HG03135 (cell line): Measurements from ENCODE around the gene LIN9.
A peak's percentile ranks its signal among the peaks of the same experiment; 100 is the strongest.
"Not testable (repeated sequence)": the region's sequence is repeated elsewhere in the genome, so short reads cannot be mapped to it uniquely, and the experiment has no call there.

Experiments used
- ATAC-seq: cut with Tn5 transposase; IDR thresholded peaks from one replicate; pipeline ENCODE4 v1.9.1; 2021; ENCODE audit warnings: mild to moderate bottlenecking, moderate library complexity; ENCODE audit not compliant: unreplicated experiment

The LIN9 gene

DNA sequence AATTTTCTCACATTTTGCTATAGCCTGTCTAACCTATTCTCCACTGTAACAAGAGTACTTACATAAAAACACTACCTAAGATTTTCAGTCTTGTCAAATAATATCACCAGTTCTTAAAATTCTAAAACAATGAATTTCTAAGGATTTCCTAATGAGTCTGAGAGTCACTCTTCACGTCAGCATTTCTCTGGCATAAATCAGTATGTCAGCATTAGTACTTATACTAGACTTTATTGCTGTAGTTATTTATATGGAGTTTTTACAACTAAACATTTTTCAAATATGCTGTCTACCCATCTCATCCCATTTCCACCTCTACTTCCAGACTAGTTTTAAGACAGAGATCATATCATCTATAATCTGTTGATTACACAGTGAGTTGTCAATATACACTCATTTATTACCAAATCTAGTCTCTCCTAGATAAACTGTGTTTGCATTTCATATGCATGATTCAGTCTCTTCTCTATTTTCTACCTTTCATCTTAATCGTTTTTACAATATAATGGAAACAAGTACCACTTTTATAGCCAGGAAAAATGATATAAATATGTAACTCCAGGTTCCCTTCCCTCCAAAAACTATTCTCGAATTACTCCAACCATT lies 32.8 kb downstream of the LIN9 start:
- no peak for ATAC-seq

DNA sequence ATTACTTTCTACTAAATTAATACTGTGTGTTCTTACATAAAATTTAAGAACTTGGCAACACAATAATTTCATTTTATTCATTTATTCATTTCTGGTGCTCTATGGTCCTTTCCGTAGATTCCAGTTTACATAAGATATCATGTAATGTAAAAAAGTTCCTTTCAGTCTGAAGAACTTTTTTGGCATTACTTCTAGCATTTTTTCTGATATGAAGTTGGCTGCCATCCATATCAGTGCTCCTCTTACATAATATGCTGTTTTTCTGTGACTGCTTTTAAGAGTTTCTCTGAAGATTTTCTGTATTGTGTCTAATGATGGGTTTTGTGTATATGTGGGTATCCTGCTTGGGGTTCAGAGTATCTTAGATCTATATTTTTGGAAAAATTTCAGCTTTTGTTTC lies 34.8 kb downstream of the LIN9 start:
- no peak for ATAC-seq

DNA sequence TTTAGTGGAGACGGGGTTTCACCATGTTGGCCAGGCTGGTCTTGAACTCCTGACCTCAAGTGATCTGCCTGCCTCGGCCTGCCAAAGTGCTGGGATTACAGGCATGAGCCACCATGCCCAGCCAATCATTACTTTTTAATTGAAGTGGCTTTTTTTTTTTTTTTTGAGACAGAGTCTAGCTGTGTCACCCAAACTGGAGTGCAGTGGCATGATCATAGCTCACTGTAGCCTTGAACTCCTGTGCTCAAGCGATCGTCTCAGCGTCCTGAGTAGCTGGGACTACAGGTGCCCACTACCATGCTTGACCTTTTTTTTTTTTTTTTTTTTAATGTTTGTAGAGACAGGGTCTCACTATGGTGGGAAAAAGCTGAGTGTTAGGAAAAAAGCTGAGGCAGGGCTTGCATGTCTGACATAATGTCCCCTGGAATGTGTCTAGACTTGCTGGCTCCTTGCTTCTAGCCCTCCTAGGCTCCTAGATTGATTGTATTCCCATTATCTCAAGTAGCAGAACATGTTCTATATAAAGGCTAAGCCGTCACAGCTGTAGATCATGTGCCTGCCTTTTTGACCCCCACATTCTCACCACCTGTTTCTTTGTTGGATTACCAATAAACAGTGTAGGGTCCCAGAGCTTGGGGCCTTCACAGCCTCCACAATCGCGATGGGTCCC lies 36.6 kb downstream of the LIN9 start:
- ATAC-seq: not testable (repeated sequence)

DNA sequence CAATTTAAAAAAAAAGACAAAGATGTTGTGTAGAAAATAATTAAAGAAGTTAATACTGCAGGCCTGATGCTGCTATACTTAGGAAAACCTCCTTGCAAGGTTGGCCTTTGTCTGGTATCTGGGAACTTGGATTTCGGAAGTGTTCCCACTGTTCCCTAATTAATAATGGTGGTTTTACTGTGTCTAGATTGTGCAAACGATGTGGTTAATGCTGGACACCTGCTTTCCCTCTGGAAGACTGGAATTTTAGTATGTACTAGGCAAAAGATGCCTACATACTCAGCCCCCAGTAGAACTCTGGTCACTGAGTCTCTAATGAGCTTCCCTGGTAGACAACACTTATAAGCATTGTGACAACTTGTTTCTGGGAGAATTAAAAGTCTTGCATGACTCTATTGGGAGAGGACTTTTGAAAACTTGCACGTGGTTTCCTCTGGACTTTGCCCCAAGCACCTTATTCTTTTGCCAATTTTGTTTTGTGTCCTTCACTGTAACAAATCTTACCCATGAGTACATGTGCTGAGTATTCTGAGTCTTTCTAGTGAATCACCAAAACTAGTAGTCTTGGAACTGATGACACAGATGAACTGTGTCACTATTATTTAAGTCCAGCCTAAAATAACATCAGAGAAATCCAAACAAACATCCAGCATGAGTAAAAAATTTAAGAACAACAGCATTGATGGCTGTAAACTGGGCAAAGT lies 40.4 kb downstream of the LIN9 start:
- ATAC-seq: no peak

DNA sequence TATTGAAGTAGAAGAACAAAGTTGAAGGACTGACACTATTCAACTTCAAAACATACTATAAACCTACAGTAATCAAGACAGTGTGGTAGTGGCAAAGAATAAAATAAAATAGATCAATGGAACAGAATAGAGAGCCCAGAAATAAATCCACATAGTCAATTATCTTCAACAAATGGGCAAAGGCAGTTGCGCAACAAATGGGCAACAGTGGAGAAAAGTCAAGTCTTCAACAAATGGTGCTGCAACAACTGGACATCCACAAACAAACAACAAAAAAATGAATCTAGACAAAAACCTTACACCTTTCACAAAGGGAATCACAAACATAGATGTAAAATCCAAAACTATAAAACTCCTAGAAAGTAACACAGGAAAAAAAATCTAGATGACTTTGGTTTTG lies 47.1 kb downstream of the LIN9 start:
- ATAC-seq: no peak

DNA sequence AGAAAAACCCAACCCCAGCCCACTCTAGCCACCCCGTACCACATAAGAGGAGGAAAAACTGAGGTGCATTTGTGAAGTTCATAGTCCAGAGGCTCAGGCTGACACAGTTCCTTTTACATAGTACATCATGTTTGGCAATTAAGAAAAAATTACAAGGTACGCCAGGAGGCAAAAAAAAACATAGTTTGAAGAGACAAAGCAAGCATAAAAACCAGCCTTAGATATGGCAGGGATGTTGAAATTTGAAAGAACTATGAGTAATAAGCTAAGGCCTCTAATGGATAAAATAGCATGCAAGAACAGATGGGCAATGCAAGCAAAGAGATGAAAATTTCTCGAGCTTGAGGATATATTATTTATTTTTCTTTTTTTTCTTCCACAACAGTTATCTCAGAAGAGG lies 53.6 kb downstream of the LIN9 start:
- ATAC-seq: no peak

DNA sequence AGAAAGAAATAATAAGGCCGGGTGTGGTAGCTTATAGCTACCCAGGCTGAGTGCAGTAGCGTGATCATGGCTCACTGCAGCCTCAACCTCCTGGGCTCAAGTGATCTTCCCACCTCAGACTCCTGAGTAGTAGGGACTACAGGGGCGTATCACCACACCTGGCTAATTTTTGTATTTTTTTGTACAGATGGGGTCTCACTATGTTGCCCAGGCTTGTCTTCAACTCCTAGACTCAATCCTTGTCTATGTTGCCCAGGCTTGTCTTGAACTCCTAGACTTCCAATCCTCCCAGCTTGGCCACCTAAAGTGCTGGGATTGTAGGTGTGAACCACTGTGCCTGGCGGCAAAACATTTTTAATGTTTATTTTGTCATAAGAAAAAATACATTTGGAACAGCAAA lies 55.0 kb downstream of the LIN9 start:
- ATAC-seq: no peak

DNA sequence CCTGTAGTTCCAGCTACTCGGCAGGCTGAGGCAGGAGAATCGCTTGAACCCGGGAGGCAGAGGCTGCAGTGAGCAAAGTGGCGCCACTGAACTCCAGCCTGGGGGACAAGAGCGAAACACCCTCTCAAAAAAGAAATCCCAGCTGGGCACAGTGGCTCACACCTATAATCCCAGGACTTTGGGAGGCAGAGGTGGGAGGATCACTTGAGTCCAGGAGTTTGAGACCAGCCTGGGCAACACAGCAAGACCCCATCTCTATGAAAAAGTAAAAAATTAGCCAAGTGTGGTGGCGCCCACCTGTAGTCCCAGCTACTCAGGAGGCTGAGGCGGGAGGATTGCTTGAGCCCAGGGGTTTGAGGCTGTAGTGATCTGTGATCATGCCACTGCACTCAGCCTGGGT lies 56.1 kb downstream of the LIN9 start:
- not testable (repeated sequence) for ATAC-seq

DNA sequence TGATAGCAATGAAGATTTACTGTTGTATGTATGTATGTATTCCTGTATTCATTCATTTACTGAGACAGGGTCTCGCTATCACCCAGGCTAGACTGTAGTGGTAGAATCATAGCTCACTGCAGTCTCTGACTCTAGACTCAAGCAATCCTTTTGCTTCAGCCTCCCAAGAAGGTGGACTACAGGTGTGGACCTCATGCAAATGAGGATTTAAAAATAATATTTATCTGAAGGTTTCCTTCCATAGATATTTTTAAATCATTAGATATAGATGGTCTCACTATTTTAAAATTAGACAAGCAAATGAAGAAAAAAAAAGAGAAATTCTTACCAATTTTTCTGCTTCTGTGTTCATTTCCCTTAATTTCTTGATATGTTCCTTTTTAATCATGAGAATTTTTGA lies 58.5 kb downstream of the LIN9 start:
- no peak for ATAC-seq

DNA sequence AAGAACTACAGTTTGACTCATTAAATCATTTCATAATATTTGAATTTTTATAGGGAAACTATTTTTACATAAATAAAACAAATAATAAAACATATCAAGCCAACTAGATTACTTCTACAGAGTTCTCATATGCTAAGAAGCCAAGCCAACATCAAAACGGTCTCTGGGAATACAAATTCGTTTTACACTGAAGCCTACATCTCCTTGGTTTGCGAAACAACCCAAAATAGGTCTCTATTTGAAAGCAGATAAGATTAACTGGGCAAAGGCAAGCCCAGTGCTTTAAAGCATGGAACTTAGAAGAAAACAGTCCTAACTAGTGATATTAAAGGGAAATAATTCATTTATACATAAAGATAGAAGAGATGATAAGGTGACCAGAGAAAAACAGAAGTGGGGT lies 60.2 kb downstream of the LIN9 start:
- no peak for ATAC-seq

DNA sequence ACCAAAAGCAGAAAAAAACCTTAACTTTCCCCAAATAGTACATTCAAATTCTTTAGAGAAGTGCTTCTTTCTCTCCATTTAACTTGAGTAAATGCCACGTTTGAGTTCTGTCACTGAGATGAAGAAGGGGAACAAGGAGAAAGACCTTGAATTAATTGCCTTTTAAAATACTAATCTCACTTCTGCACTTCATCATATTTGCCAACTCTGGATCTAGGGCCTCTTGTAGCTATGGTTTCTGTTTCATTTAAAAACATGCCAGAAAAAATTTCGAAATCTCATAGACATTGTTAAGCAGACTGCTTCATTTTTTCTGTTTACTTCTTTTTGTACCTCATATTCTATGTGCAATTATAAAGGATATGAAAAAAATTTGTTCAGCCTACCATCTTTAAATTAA lies 60.9 kb downstream of the LIN9 start:
- no peak for ATAC-seq

DNA sequence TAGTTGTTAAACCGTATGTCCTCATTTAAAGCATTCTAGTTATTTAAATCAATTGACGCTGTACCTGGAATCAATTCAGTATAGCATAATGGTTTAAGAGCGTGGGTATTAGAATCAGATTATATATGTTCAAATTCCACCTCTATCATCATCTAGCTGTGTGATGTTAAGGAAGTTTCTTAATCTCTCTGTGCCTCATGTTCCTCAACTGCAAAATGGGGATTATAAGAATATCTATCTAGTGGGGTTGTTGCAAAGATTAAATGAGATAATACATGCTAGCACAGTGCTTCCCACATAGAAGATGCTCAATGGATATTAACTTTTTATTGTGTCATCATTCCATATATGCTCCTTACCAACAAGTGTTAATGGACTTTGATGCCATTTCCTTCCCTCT lies 69.5 kb downstream of the LIN9 start:
- ATAC-seq: no peak

DNA sequence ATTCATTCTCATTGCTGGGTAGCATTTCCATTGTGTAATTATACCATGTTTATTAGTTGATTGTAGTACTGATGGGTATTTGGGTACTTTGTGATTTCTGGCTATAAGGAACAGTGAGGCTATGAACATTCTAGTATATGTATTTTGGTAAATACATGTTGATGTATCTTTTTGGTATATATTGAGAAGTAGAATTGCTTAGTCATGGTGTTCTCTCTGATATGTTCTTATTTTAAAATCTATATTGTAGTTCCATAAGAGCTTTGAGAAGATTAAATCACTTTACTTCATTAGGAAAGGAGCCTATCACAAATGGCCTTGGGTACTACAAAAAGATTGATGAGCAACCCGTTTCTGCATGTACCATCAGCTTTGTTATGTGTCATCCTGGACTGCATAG lies 72.1 kb downstream of the LIN9 start:
- no peak for ATAC-seq

DNA sequence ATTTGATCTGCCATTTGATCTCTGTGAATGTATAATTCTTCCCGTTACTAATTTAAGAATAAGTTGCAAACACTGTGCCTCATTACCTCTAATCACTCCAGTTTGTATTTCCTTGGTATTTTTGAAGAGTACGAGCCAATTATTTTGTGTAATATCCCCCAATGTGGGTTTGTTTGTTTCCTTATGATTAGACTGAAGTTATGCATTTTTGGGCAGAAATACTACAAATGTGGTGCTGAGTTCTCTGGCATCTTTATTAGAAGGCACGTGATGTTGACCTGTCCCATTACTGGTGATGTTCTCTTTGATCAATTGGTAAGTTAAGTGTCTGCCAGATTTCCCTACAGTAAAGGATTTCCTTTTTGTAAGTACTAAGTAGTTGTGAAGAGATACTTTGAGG lies 75.2 kb downstream of the LIN9 start:
- no peak for ATAC-seq

DNA sequence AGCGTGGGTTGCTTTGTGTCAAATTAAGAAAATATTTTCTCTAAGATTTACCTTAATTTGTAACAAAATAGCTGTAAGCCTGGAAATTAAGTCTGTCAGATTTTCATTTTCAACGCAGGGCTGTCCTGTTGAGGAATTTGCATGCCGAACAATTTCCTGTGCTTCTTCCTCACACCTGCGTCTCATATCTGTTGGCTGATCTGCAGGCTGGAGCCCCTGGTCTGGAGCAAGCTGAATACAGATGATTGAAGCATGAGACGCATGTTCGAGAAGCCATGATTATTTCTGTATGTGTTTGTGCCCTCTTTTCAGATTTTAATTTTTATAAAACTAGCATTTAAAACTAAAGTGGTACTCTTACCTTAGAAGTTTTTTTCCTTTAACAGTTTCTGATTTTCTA lies 75.7 kb downstream of the LIN9 start:
- ATAC-seq: no peak

DNA sequence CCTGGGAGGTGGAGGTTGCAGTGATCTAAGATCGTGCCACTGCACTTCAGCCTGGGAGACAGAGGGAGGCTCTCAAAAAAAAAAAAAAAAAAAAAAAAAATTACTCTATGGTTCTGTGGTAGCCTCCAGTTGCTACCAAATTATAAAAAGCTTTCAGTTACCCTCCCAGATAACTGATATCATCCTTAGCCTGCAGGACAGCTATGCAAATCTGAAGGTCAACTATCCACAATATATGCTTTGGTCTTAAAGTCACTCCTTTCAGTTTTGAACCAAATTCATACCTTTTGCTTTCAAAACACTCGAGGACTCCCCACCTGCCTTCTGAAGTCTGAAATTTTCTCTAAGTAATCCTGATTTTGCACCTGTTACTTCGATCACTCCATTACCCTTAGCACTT lies 82.4 kb downstream of the LIN9 start:
- ATAC-seq: no peak

DNA sequence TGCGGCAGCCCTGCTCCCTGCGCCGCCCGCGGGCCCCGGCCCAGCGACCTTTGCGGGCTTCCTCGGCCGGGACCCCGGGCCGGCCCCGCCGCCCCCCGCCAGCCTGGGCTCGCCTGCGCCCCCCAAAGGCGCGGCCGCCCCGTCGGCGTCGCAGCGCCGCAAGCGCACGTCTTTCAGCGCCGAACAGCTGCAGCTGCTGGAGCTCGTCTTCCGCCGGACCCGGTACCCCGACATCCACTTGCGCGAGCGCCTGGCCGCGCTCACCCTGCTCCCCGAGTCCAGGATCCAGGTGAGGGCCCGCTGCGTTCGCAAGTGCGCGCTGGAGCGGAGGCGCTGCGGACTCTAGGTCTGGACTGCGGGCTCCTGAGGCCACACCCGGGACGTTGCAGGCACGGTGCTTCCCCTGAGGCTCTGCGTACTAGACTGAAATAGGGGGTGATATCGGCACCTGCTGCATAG lies 85.1 kb downstream of the LIN9 start:
- ATAC-seq: peak; percentile 72

DNA sequence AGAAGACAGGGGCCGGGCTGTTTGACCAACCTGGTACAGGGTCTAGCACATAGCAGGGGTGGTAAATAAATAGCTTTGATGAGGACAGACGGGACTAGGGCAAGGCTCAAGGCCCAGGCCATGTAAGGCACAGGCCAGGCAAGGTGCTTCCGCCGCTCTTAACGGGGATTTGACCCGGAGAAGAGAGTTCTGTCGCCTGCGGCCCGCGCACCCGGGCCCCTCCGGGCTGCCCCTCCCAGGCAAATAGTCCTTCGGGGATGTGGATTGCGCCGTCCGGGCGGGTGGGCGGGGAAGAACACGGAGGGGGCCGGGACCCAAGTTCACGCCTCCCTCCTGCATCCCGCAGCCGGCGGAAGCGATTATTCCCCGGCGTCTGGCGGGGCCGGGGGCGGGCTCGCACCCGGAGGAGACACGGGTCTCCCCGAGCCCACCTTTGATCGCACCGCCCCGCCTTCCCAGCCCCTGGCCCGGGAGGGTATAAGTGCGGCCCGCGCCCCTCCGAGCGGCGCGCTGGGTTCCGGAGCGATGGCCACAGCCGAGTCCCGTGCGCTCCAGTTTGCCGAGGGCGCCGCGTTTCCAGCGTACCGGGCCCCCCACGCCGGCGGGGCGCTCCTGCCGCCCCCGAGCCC lies 85.7 kb downstream of the LIN9 start, which contains the start of gene MIXL1:
Gene MIXL1, plus strand, starts transcription at position 508 of the 629 bp plus-strand sequence. Its CDS starts 18 bp downstream, at position 526.
- peak; percentile 16 for ATAC-seq

DNA sequence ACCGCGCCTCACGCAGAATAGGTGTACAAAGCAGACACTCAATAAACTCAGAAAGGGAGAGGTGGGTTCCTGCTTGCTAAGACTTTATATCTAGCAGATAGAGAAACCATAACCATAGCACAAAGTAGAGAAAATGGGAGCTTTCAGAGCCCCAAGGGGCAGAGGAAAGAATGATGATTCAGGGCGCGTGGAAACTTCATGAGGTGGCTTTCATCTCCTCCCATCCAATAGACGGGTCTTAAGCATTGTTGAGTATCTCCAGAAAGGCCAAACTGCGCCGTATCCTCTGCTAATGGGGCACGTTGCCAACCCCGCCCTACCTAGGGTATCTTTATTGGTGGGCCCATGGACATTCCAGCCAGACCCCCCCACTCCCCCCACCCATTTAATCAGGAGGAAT lies 86.3 kb downstream of the LIN9 start:
- ATAC-seq: no peak

DNA sequence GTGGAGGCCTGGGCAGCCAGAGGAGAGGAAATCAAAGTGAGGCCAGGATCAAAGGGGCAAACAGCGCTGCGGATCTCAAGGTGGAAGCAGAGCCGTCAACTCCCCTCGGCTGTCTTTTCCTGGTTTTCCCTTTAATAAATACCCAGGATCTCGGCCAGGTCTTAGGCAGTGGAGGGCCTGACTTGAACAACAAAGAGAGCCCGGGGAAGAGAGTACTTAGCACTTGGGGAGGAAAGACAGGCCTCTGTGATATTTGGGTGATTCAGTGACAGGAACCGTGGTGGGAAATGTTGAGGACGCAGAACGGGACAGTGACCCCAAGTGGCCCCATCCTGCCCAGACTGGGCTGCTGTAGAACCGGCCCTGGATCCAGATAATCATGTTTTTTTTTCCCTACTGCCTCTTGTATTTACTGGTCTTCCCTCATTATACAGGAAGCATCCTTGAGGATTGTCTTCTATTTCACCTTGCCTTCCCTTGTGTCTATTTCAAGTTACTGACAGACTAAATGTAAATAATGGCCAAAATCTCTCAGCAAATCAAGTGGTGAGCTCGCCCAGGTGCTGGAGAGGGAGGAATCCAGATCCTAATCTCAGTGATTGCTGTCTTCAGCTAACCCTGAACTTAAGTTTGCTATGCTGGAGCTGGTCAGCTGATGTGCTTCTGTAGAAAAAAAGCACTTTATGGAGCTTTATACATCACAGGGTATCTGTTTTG lies 88.3 kb downstream of the LIN9 start:
- ATAC-seq: no peak

DNA sequence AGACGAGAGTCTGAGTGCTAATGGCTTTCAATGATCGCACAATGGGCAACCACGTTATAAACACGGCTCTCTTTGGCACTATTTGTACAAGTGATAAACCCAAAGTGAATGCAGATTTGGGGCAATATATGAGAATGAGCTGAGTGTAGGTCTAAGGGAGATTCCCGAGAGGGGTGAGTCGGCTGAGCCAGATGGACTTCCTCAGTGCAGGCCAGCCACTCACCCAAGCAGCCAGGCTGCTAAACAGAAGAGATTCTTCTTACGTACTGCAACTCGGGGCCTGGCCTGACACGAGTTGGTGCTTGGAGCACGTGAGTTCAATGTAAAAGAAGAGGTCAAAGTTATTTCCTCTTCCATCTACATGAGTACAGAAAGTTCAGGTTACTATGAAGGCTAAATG lies 91.7 kb downstream of the LIN9 start:
- ATAC-seq: no peak
